ENCODE measurements around the gene RARA.
"Not testable (repeated sequence)": the region's sequence is repeated elsewhere in the genome, so short reads cannot be mapped to it uniquely, and the experiment has no call there.

RARA gene

GRCh38 chr17:40290629-40291280 is 18.2 kb upstream of the RARA start:
- H3K4me1 Mint-ChIP-seq = peaks cover 34% of the 10 kb centered on the region
- H3K9me3 Mint-ChIP-seq = no peaks in the 10 kb centered on the region
- peak overlapping the region; percentile 19 for H3K27ac Mint-ChIP-seq
- H3K27me3 Mint-ChIP-seq = no peaks in the 10 kb centered on the region
- peak overlapping the region; percentile 20 for H3K4me3 Mint-ChIP-seq
- H3K36me3 Mint-ChIP-seq = peaks cover 7% of the 10 kb centered on the region

GRCh38 chr17:40291281-40291664 is 17.7 kb upstream of the RARA start:
- peaks cover 37% of the 10 kb centered on the region for H3K4me1 Mint-ChIP-seq
- H3K27ac Mint-ChIP-seq = no peak overlapping the region
- no peaks in the 10 kb centered on the region for H3K9me3 Mint-ChIP-seq
- no peak overlapping the region for H3K4me3 Mint-ChIP-seq
- no peaks in the 10 kb centered on the region for H3K27me3 Mint-ChIP-seq
- peaks cover 10% of the 10 kb centered on the region for H3K36me3 Mint-ChIP-seq

- Mint-ChIP-seq H3K9me3 (no peaks in the 10 kb centered on the region), H3K4me3 (no peak overlapping the region), H3K4me1 (peaks cover 19% of the 10 kb centered on the region), H3K27me3 (no peaks in the 10 kb centered on the region), H3K27ac (peak overlapping the region; percentile 26), H3K36me3 (peaks cover 12% of the 10 kb centered on the region)
Measured at GRCh38 chr17:40293363-40293762, 15.6 kb upstream of the RARA start.

GRCh38 chr17:40295488-40296436 is 13.2 kb upstream of the RARA start:
- H3K9me3 Mint-ChIP-seq = no peaks in the 10 kb centered on the region
- H3K27ac Mint-ChIP-seq = no peak overlapping the region
- no peaks in the 10 kb centered on the region for H3K27me3 Mint-ChIP-seq
- H3K36me3 Mint-ChIP-seq = peaks cover 12% of the 10 kb centered on the region
- no peak overlapping the region for H3K4me3 Mint-ChIP-seq
- peaks cover 8% of the 10 kb centered on the region for H3K4me1 Mint-ChIP-seq

- Mint-ChIP-seq H3K27me3 (no peaks in the 10 kb centered on the region), H3K36me3 (peaks cover 8% of the 10 kb centered on the region), H3K9me3 (no peaks in the 10 kb centered on the region), H3K4me1 (peaks cover 5% of the 10 kb centered on the region), H3K4me3 (no peak overlapping the region), H3K27ac (no peak overlapping the region)
Measured at GRCh38 chr17:40297511-40297910, 11.5 kb upstream of the RARA start.

GRCh38 chr17:40298726-40299125 is 10.3 kb upstream of the RARA start:
- H3K27ac Mint-ChIP-seq = no peak overlapping the region
- no peak overlapping the region for H3K4me3 Mint-ChIP-seq
- peaks cover 14% of the 10 kb centered on the region for H3K4me1 Mint-ChIP-seq
- H3K36me3 Mint-ChIP-seq = peaks cover 8% of the 10 kb centered on the region
- no peaks in the 10 kb centered on the region for H3K9me3 Mint-ChIP-seq
- no peaks in the 10 kb centered on the region for H3K27me3 Mint-ChIP-seq

- peaks cover 20% of the 10 kb centered on the region for H3K4me1 Mint-ChIP-seq
- not testable (repeated sequence) for H3K36me3 Mint-ChIP-seq, H3K4me3 Mint-ChIP-seq, H3K9me3 Mint-ChIP-seq, H3K27ac Mint-ChIP-seq, H3K27me3 Mint-ChIP-seq
Measured at GRCh38 chr17:40299159-40299757, 9.7 kb upstream of the RARA start.

GRCh38 chr17:40301315-40301714 is 7.7 kb upstream of the RARA start:
- Mint-ChIP-seq H3K9me3 (no peaks in the 10 kb centered on the region), H3K27ac (no peak overlapping the region), H3K36me3 (peaks cover 2% of the 10 kb centered on the region), H3K4me1 (peaks cover 16% of the 10 kb centered on the region), H3K4me3 (no peak overlapping the region), H3K27me3 (no peaks in the 10 kb centered on the region)

GRCh38 chr17:40303009-40303657 is 5.8 kb upstream of the RARA start:
- Mint-ChIP-seq H3K27ac (no peak overlapping the region), H3K4me3 (no peak overlapping the region), H3K9me3 (no peaks in the 10 kb centered on the region)

GRCh38 chr17:40303708-40304551 is 5.0 kb upstream of the RARA start:
- no peaks in the 10 kb centered on the region for H3K36me3 Mint-ChIP-seq
- no peak overlapping the region for H3K27ac Mint-ChIP-seq
- H3K4me1 Mint-ChIP-seq = peaks cover 16% of the 10 kb centered on the region
- H3K4me3 Mint-ChIP-seq = no peak overlapping the region
- H3K9me3 Mint-ChIP-seq = no peaks in the 10 kb centered on the region
- H3K27me3 Mint-ChIP-seq = no peaks in the 10 kb centered on the region

More at GRCh38 chr17:40303009-40303657, 5.8 kb upstream of the RARA start:
- Mint-ChIP-seq H3K4me1 (peaks cover 16% of the 10 kb centered on the region), H3K27me3 (no peaks in the 10 kb centered on the region), H3K36me3 (no peaks in the 10 kb centered on the region)

GRCh38 chr17:40304552-40304863 is 4.5 kb upstream of the RARA start:
- H3K27ac Mint-ChIP-seq, H3K9me3 Mint-ChIP-seq, H3K27me3 Mint-ChIP-seq, H3K4me3 Mint-ChIP-seq, H3K36me3 Mint-ChIP-seq: not testable (repeated sequence)
- peaks cover 16% of the 10 kb centered on the region for H3K4me1 Mint-ChIP-seq

GRCh38 chr17:40304866-40305265 is 4.1 kb upstream of the RARA start:
- H3K36me3 Mint-ChIP-seq, H3K9me3 Mint-ChIP-seq, H3K4me3 Mint-ChIP-seq, H3K27ac Mint-ChIP-seq, H3K27me3 Mint-ChIP-seq: not testable (repeated sequence)
- H3K4me1 Mint-ChIP-seq = peaks cover 16% of the 10 kb centered on the region

GRCh38 chr17:40306395-40306794 is 2.6 kb upstream of the RARA start:
- Mint-ChIP-seq H3K9me3 (no peaks in the 10 kb centered on the region), H3K27me3 (no peaks in the 10 kb centered on the region), H3K27ac (peak overlapping the region; percentile 69), H3K4me3 (no peak overlapping the region), H3K36me3 (no peaks in the 10 kb centered on the region), H3K4me1 (peaks cover 21% of the 10 kb centered on the region)

GRCh38 chr17:40307001-40307730 is 1.8 kb upstream of the RARA start:
- Mint-ChIP-seq H3K4me1 (peaks cover 29% of the 10 kb centered on the region), H3K27me3 (no peaks in the 10 kb centered on the region), H3K27ac (no peak overlapping the region), H3K4me3 (no peak overlapping the region), H3K36me3 (no peaks in the 10 kb centered on the region), H3K9me3 (no peaks in the 10 kb centered on the region)

Measured in activated naive CD4-positive, alpha-beta T cell treated with anti-CD3 and anti-CD28 coated beads, Interleukin-2, amount 50 U/mL, for 24 hours (primary cell).